ENCODE results near the gene ROMO1. TPM values are rescaled to one million over a fixed set of nuclear protein-coding genes. Genes with fewer than 3 reads are reported as not detected.
A peak's percentile ranks its signal among the peaks of the same experiment; 100 is the strongest.

ROMO1 gene
- total RNA-seq, 1 experiment from 2014 or later: 173 TPM

DNA sequence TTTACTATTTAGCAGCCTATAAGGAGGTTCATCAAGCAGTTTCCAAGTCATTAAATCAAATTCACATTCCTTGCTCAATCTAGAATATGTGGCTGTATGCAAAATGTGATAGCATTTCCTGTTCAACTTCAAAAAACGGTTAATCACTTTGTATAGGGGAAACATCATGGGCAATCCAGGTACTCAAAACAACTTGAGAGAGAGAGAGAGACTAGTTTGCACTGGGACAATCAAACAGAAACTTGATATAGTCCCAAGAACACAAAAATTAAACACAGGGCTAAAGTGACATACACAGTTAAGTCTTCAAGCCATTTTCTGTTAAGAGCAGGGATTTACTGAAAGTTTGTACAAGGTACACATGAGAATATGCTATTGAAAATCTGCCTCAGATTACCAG is 41.9 kb upstream of the ROMO1 start:
- H3K4me3 Mint-ChIP-seq (ENCODE audit: unreplicated experiment): no peak overlapping the region
- peaks cover 21% of the 10 kb centered on the region for H3K36me3 Mint-ChIP-seq (ENCODE audit: insufficient read depth, unreplicated experiment)
- intact Hi-C loops (cut with micrococcal nuclease): no loop called here
- no TSS peak for BruUV-seq (replicated peaks)
- H3K9me3 Mint-ChIP-seq (ENCODE audit: unreplicated experiment): no peaks in the 10 kb centered on the region
- peaks cover 16% of the 10 kb centered on the region for H3K4me1 Mint-ChIP-seq (ENCODE audit: insufficient read depth, unreplicated experiment)
- ChIA-PET POLR2A (interaction anchor here (0.6 to 6.0 kb wide), 9 partner anchors 7 to 175 kb away, joined by 3 to 54 read pairs (median 4); partner anchors contain the start of genes CPNE1, RBM12 and RBM39), CTCF (interaction anchor here (0.6 kb wide), 1 partner anchor 168 kb away, joined by 5 read pairs; no protein-coding TSS in a partner anchor)
- H3K27ac Mint-ChIP-seq (ENCODE audit: low read depth, unreplicated experiment): no peak overlapping the region
- no peak for DNase-seq (ENCODE audit: unreplicated experiment)
- H3K27me3 Mint-ChIP-seq (ENCODE audit: insufficient read depth, unreplicated experiment): no peaks in the 10 kb centered on the region
- TF ChIP-seq, protein P1, sequence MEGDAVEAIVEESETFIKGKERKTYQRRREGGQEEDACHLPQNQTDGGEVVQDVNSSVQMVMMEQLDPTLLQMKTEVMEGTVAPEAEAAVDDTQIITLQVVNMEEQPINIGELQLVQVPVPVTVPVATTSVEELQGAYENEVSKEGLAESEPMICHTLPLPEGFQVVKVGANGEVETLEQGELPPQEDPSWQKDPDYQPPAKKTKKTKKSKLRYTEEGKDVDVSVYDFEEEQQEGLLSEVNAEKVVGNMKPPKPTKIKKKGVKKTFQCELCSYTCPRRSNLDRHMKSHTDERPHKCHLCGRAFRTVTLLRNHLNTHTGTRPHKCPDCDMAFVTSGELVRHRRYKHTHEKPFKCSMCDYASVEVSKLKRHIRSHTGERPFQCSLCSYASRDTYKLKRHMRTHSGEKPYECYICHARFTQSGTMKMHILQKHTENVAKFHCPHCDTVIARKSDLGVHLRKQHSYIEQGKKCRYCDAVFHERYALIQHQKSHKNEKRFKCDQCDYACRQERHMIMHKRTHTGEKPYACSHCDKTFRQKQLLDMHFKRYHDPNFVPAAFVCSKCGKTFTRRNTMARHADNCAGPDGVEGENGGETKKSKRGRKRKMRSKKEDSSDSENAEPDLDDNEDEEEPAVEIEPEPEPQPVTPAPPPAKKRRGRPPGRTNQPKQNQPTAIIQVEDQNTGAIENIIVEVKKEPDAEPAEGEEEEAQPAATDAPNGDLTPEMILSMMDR (IDR thresholded peaks at IDR 0.05; ENCODE audit: unreplicated experiment): no peak

GRCh38 chr20:35660122-35660937 is 38.9 kb upstream of the ROMO1 start:
- BruUV-seq (replicated peaks): no TSS peak
- Mint-ChIP-seq H3K9me3 (ENCODE audit: unreplicated experiment) (no peaks in the 10 kb centered on the region), H3K4me1 (ENCODE audit: insufficient read depth, unreplicated experiment) (peaks cover 26% of the 10 kb centered on the region), H3K27me3 (ENCODE audit: insufficient read depth, unreplicated experiment) (no peaks in the 10 kb centered on the region), H3K4me3 (ENCODE audit: unreplicated experiment) (peak overlapping the region; percentile 94), H3K27ac (ENCODE audit: low read depth, unreplicated experiment) (no peak overlapping the region), H3K36me3 (ENCODE audit: insufficient read depth, unreplicated experiment) (peaks cover 28% of the 10 kb centered on the region)
- TF ChIP-seq, protein P1 (IDR thresholded peaks at IDR 0.05; ENCODE audit: unreplicated experiment): no peak
- intact Hi-C loops (cut with micrococcal nuclease): loop anchor here (5.0 to 10.0 kb wide), 2 partner anchors 43 to 96 kb away; partner anchors contain the start of gene SPAG4
- POLR2A ChIA-PET: interaction anchor here (0.8 to 7.8 kb wide), 15 partner anchors 8 to 294 kb away, joined by 3 to 124 read pairs (median 6); partner anchors contain the start of genes CEP250, NFS1, RBM39 and ROMO1
- CTCF ChIA-PET: interaction anchor here (0.6 to 1.3 kb wide), 3 partner anchors 9 to 148 kb away, joined by 3 to 4 read pairs (median 3); no protein-coding TSS in a partner anchor
- no peak for DNase-seq (ENCODE audit: unreplicated experiment)

DNA sequence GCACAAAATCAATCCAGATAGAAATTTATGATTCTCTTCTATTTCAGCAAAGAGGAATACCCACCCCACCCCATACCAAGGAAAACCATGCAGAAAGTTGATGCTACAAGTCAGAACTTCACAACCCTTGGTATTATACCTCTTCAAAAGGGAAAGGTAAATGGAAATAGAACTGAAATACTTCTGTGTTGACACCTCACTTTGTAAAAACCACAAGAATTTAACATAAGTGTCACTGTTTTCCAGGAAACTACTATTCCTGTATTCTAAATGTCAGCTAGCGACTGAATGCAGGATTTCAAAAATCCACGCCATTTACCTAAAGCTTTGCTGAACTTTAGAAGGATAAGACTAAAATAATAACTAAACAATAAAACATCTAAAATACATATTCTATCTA is 38.2 kb upstream of the ROMO1 start:
- DNase-seq (ENCODE audit: unreplicated experiment): no peak

More for the DNA sequence above, 38.2 kb upstream of the ROMO1 start:
- H3K4me1 Mint-ChIP-seq (ENCODE audit: insufficient read depth, unreplicated experiment): peaks cover 26% of the 10 kb centered on the region
- peak overlapping the region; percentile 94 for H3K4me3 Mint-ChIP-seq (ENCODE audit: unreplicated experiment)
- H3K9me3 Mint-ChIP-seq (ENCODE audit: unreplicated experiment): no peaks in the 10 kb centered on the region
- CTCF ChIA-PET: no interaction called here
- no peaks in the 10 kb centered on the region for H3K27me3 Mint-ChIP-seq (ENCODE audit: insufficient read depth, unreplicated experiment)
- H3K36me3 Mint-ChIP-seq (ENCODE audit: insufficient read depth, unreplicated experiment): peaks cover 28% of the 10 kb centered on the region
- H3K27ac Mint-ChIP-seq (ENCODE audit: low read depth, unreplicated experiment): peak overlapping the region; percentile 98
- intact Hi-C loops (cut with micrococcal nuclease): loop anchor here (5.0 to 10.0 kb wide), 2 partner anchors 44 to 96 kb away; partner anchors contain the start of gene SPAG4
- no TSS peak for BruUV-seq (replicated peaks)
- POLR2A ChIA-PET: interaction anchor here (0.6 to 7.8 kb wide), 17 partner anchors 9 to 354 kb away, joined by 3 to 124 read pairs (median 6); partner anchors contain the start of genes CEP250, NFS1, RBM39 and ROMO1
- TF ChIP-seq, protein P1 (IDR thresholded peaks at IDR 0.05; ENCODE audit: unreplicated experiment): no peak
